HG03432 (cell line): Measurements from ENCODE around the gene UFD1.

Source experiments
- ATAC-seq: cut with Tn5 transposase; IDR thresholded peaks from one replicate; pipeline ENCODE4 v1.9.1; 2021; ENCODE audit warnings: mild to moderate bottlenecking, moderate library complexity; ENCODE audit not compliant: unreplicated experiment

Gene UFD1

DNA sequence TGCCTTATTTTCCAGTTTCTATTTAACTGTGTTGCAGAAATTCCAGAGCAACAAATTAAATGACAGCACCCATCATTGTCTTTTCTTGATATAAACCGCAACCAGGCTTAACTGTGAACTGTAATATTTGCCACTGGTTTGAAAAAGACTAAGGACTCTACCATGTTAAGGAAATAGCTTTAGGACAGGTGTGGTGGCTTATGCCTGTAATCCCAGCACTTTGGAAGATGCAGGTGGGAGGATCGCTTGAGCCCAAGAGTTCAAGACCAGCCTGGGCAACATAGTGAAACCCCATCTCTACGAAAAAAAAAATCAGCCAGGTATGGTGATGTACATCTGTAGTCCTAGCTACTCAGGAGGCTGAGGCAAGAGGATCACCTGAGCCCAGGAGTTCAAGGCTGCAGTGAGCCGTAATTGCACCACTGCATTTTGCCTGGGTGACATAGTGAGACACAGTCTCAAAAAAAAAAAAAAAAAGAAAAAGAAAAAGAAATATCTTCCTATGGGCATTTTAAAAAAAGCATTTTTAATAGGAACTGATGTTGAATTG lies 76.3 kb downstream of the UFD1 start:
- no peak for ATAC-seq

DNA sequence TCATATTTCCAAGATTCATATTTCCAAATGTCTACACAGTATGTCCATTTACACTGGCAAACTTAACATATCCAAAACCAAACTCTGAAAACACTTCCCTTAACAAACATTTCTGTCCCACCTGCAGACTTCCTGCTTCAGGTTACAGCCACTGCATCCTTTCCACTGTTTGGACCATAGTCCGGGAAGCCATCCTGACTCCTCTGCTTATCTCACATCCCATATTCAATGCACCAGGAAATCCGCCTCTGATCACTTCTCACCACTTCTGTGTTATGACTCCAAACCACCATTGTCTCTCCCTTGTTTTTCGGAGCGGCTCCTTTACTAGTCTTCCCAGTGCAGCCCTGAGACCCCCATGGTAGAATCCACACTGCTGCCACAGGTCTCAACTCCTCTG lies 77.5 kb downstream of the UFD1 start:
- no peak for ATAC-seq

GRCh38 chr22:19400881-19401280 lies 78.1 kb downstream of the UFD1 start:
- no peak for ATAC-seq
